Measurements from ENCODE around the gene CSMD2. TPM values are rescaled to one million over a fixed set of nuclear protein-coding genes. Genes with fewer than 3 reads are reported as not detected.

CSMD2 gene
- total and polyA plus RNA-seq, 7 donors, result under 0.01 to 0.83 (median 0.16) TPM

GRCh38 chr1:33524586-33524985 is 640.4 kb downstream of the CSMD2 start:
- Histone ChIP-seq H3K27me3 (no peaks in the 10 kb centered on the region), H3K9me3 (no peaks in the 10 kb centered on the region), H3K4me3 (no peak overlapping the region), H3K4me1 (no peaks in the 10 kb centered on the region), H3K36me3 (no peaks in the 10 kb centered on the region), H3K27ac (no peak overlapping the region)
- WGBS, 2 donors, result 92 to 94% methylated on average over 3 of the region's 3 CpGs
- TF ChIP-seq POLR2AphosphoS5 (IDR thresholded peaks at IDR 0.05) (no peak), CTCF (IDR thresholded peaks at IDR 0.05) (no peak), EP300 (IDR thresholded peaks at IDR 0.05) (no peak), POLR2A (IDR thresholded peaks at IDR 0.05) (no peak)
- intact Hi-C loops (cut with DNase I), result no loop called here
- DNase-seq, result no peak

- H3K36me3 ChIP-seq, result no peaks in the 10 kb centered on the region
- 84 to 86% methylated on average over 27 of the region's 27 CpGs for WGBS, 2 donors
- no peaks in the 10 kb centered on the region for H3K27me3 ChIP-seq
- no peaks in the 10 kb centered on the region for H3K4me1 ChIP-seq
- H3K9me3 ChIP-seq, result no peaks in the 10 kb centered on the region
- no peak overlapping the region for H3K4me3 ChIP-seq
- intact Hi-C loops (cut with DNase I), result no loop called here
- no peak overlapping the region for H3K27ac ChIP-seq
- TF ChIP-seq CTCF (IDR thresholded peaks at IDR 0.05) (no peak), EP300 (IDR thresholded peaks at IDR 0.05) (no peak), POLR2A (IDR thresholded peaks at IDR 0.05) (no peak), POLR2AphosphoS5 (IDR thresholded peaks at IDR 0.05) (no peak)
- no peak for DNase-seq
These were observed 645.7 kb downstream of the CSMD2 start for GRCh38 chr1:33519240-33519884.

- Histone ChIP-seq H3K36me3 (no peaks in the 10 kb centered on the region), H3K27ac (no peak overlapping the region), H3K27me3 (no peaks in the 10 kb centered on the region), H3K4me3 (no peak overlapping the region), H3K4me1 (no peaks in the 10 kb centered on the region), H3K9me3 (no peaks in the 10 kb centered on the region)
- intact Hi-C loops (cut with DNase I), result no loop called here
- DNase-seq, result no peak
- no peak for TF ChIP-seq POLR2A (IDR thresholded peaks at IDR 0.05)
- no peak for TF ChIP-seq POLR2AphosphoS5 (IDR thresholded peaks at IDR 0.05)
- no peak for TF ChIP-seq EP300 (IDR thresholded peaks at IDR 0.05)
- TF ChIP-seq CTCF (IDR thresholded peaks at IDR 0.05), result no peak
- WGBS, 2 donors, result 63 to 76% methylated on average over 12 of the region's 12 CpGs
These were observed 647.3 kb downstream of the CSMD2 start for GRCh38 chr1:33517596-33518250.

GRCh38 chr1:33516891-33517567 is 648.0 kb downstream of the CSMD2 start:
- no peak for DNase-seq
- no peak overlapping the region for H3K27ac ChIP-seq
- no peak overlapping the region for H3K4me3 ChIP-seq
- TF ChIP-seq POLR2AphosphoS5 (IDR thresholded peaks at IDR 0.05) (no peak), POLR2A (IDR thresholded peaks at IDR 0.05) (no peak), CTCF (IDR thresholded peaks at IDR 0.05) (no peak), EP300 (IDR thresholded peaks at IDR 0.05) (no peak)
- no peaks in the 10 kb centered on the region for H3K4me1 ChIP-seq
- intact Hi-C loops (cut with DNase I), result no loop called here
- 61 to 78% methylated on average over 8 of the region's 8 CpGs for WGBS, 2 donors
- no peaks in the 10 kb centered on the region for H3K27me3 ChIP-seq
- no peaks in the 10 kb centered on the region for H3K36me3 ChIP-seq
- no peaks in the 10 kb centered on the region for H3K9me3 ChIP-seq

All from sigmoid colon (tissue), 7 donors.